ENCODE measurements around the gene SERPINI1.

DNA sequence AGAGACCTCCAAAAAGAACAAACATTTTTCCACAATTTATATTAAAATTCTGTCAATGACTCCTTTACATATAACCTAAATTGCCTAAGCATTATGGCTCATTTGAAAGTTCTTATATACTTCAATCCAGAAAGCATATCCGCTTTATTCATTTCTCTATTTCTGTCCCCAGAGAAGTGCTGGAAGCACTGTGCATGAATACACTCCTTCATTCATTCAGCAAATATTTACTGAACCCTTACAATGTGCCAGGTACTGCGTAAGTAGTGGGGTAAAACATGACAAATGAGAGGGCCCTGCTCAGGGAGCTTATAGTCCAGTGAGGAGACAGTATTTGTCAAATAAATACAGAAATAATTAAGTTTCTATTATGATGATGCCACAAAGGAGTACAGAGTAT lies 4.1 kb upstream of the SERPINI1 start:
- TF ChIP-seq EZH2 (IDR thresholded peaks at IDR 0.05; ENCODE audit: insufficient read depth, poor library complexity, severe bottlenecking): no peak
- TF ChIP-seq EZH2phosphoT487 (IDR thresholded peaks at IDR 0.05; ENCODE audit: insufficient read depth, low read depth): no peak

All from GM23248 (cell line).